IMR-90 (cell line): ENCODE data around the gene CCND1. TPM values are rescaled to one million over a fixed set of nuclear protein-coding genes. Genes with fewer than 3 reads are reported as not detected.

Source experiments
- ATAC-seq: fragments of 200-7000 bp; cut with Tn5 transposase; 2 replicates; pipeline ENCODE4 v1.9.1; 2020; ENCODE audit warnings: low read depth, mild to moderate bottlenecking, moderate library complexity
- BruUV-seq: library from RNA; stranded (reverse); fragments of 400-500 nt; replicated peaks from 2 replicates; lab custom pipeline; 2021; lab: Mats Ljungman, UMichigan
- CTCF ChIA-PET: fragments of 300-600 bp; formaldehyde crosslinking; extraction: SDS; loops from one replicate; lab custom pipeline; 2021; ENCODE audit warnings: antibody characterized with exemption; lab: Yijun Ruan, JAX
- POLR2A ChIA-PET: fragments of 300-600 bp; sonication (Branson Sonifier 250); formaldehyde crosslinking; loops from one replicate; lab custom pipeline; 2022; ENCODE audit warnings: antibody characterized with exemption; ENCODE audit not compliant: unreplicated experiment; lab: Charles Lee
- DNase-seq: peaks from one replicate; pipeline ENCODE4 v3.0.0; 2013
- H2AFZ ChIP-seq: replicated peaks from 2 replicates; pipeline ENCODE3; 2013; ENCODE audit warnings: low read length, mild to moderate bottlenecking; ENCODE audit not compliant: poor library complexity
- H2AK5ac ChIP-seq: 2 replicates; pipeline ENCODE4 v1.6.1; 2013; ENCODE audit warnings: low read depth, low read length, inconsistent platforms
- H2AK9ac ChIP-seq: replicated peaks from 2 replicates; pipeline ENCODE3; 2013; ENCODE audit warnings: mild to moderate bottlenecking, low read depth, low read length, moderate library complexity; ENCODE audit not compliant: poor library complexity
- H2BK120ac ChIP-seq: 2 replicates; pipeline ENCODE4 v1.6.1; 2013; ENCODE audit warnings: low read depth, low read length, inconsistent platforms
- H2BK15ac ChIP-seq: 3 replicates; pipeline ENCODE4 v1.6.1; 2013; ENCODE audit warnings: low read depth, low read length, inconsistent platforms
- H2BK20ac ChIP-seq: 2 replicates; pipeline ENCODE4 v1.6.1; 2013; ENCODE audit warnings: low read depth, mild to moderate bottlenecking, inconsistent platforms, low read length, moderate library complexity
- H2BK5ac ChIP-seq: 2 replicates; pipeline ENCODE4 v1.6.1; 2013; ENCODE audit warnings: mild to moderate bottlenecking, low read depth, low read length, inconsistent platforms; ENCODE audit not compliant: poor library complexity, severe bottlenecking
- H3K14ac ChIP-seq: replicated peaks from 2 replicates; pipeline ENCODE4 v1.6.1; 2013; ENCODE audit warnings: low read depth, low read length, inconsistent platforms
- H3K18ac ChIP-seq: 2 replicates; pipeline ENCODE4 v1.6.1; 2013; ENCODE audit warnings: low read depth, low read length, control low read depth
- H3K23ac ChIP-seq: 2 replicates; pipeline ENCODE4 v1.6.1; 2013; ENCODE audit warnings: low read depth, low read length, inconsistent platforms
- H3K27ac ChIP-seq: 2 replicates; pipeline ENCODE4 v1.5.1; 2013; ENCODE audit warnings: mild to moderate bottlenecking, control low read depth, low read length; ENCODE audit not compliant: insufficient read depth
- H3K27me3 ChIP-seq: 2 replicates; pipeline ENCODE4 v1.6.1; 2013; ENCODE audit warnings: low read length; ENCODE audit not compliant: control insufficient read depth, insufficient read depth
- H3K36me3 ChIP-seq: 2 replicates; pipeline ENCODE4 v1.6.1; 2013; ENCODE audit warnings: low read length, mixed read lengths; ENCODE audit not compliant: control insufficient read depth, insufficient read depth
- H3K4ac ChIP-seq: 2 replicates; pipeline ENCODE4 v1.6.1; 2013; ENCODE audit warnings: low read depth, low read length, inconsistent platforms
- H3K4me1 ChIP-seq: 2 replicates; pipeline ENCODE4 v1.6.1; 2013; ENCODE audit warnings: low read length, mixed read lengths; ENCODE audit not compliant: control insufficient read depth, insufficient read depth
- H3K4me2 ChIP-seq: 2 replicates; pipeline ENCODE4 v1.6.1; 2013; ENCODE audit warnings: low read depth, mild to moderate bottlenecking, control low read depth, low read length, moderate library complexity
- H3K4me3 ChIP-seq: 2 replicates; pipeline ENCODE4 v1.5.1; 2013; ENCODE audit warnings: low read depth, mild to moderate bottlenecking, control low read depth, low read length, moderate library complexity; ENCODE audit not compliant: insufficient read depth
- H3K56ac ChIP-seq: 2 replicates; pipeline ENCODE4 v1.6.1; 2013; ENCODE audit warnings: low read length, inconsistent platforms; ENCODE audit not compliant: insufficient read depth; ENCODE audit errors: extremely low read depth
- H3K79me1 ChIP-seq, 2 experiments: 2 replicates each; pipeline ENCODE4 v1.6.1; 2013; ENCODE audit warnings: low read length in 2 of 2, inconsistent platforms in 1 of 2, low read depth in 1 of 2
- H3K9ac ChIP-seq: 2 replicates; pipeline ENCODE4 v1.6.1; 2013; ENCODE audit warnings: low read depth, low read length, control low read depth
- H3K9me1 ChIP-seq: 2 replicates; pipeline ENCODE4 v1.6.1; 2013; ENCODE audit warnings: low read length, inconsistent platforms; ENCODE audit not compliant: insufficient read depth
- H3K9me3 ChIP-seq: 2 replicates; pipeline ENCODE4 v1.6.1; 2013; ENCODE audit warnings: low read length; ENCODE audit not compliant: control insufficient read depth, insufficient read depth
- H4K20me1 ChIP-seq: 2 replicates; pipeline ENCODE4 v1.6.1; 2013; ENCODE audit warnings: low read length, inconsistent platforms; ENCODE audit not compliant: insufficient read depth
- H4K5ac ChIP-seq: 2 replicates; pipeline ENCODE4 v1.6.1; 2013; ENCODE audit warnings: mild to moderate bottlenecking, low read depth, low read length, control low read depth
- H4K8ac ChIP-seq, 2 experiments: 2 replicates each; pipeline ENCODE4 v1.6.1; 2013; ENCODE audit warnings: low read depth in 2 of 2, low read length in 2 of 2, control low read depth in 1 of 2, inconsistent platforms in 1 of 2
- H4K91ac ChIP-seq: 2 replicates; pipeline ENCODE4 v1.6.1; 2013; ENCODE audit warnings: low read depth, low read length, inconsistent platforms; ENCODE audit not compliant: insufficient read depth
- CEBPB ChIP-seq: IDR thresholded peaks from 2 replicates; pipeline ENCODE4 v1.6.1; 2012; ENCODE audit warnings: low read depth, low read length, improper control_type of control experiment
- CHD1 ChIP-seq: IDR thresholded peaks from 2 replicates; pipeline ENCODE4 v1.6.1; 2012; ENCODE audit warnings: low read depth, low read length, improper control_type of control experiment
- CTCF ChIP-seq: conservative IDR thresholded peaks from 2 replicates; pipeline ENCODE4 v1.5.1; 2012; ENCODE audit warnings: mild to moderate bottlenecking, low read depth, low read length, improper control_type of control experiment
- ELK1 ChIP-seq: fragments of 150-350 bp; IDR thresholded peaks from 2 replicates; pipeline ENCODE4 v1.6.1; 2016; ENCODE audit warnings: low read depth, mild to moderate bottlenecking, low read length, moderate library complexity, borderline replicate concordance
- FOS ChIP-seq: fragments of 150-350 bp; IDR thresholded peaks from 2 replicates; pipeline ENCODE4 v1.6.1; 2016; ENCODE audit warnings: low read depth, low read length
- MAFK ChIP-seq: IDR thresholded peaks from 2 replicates; pipeline ENCODE4 v1.6.1; 2012; ENCODE audit warnings: low read depth, low read length, improper control_type of control experiment
- MAZ ChIP-seq: IDR thresholded peaks from 2 replicates; pipeline ENCODE4 v1.6.1; 2012; ENCODE audit warnings: low read depth, mild to moderate bottlenecking, low read length, improper control_type of control experiment, moderate library complexity, borderline replicate concordance
- MXI1 ChIP-seq: IDR thresholded peaks from 2 replicates; pipeline ENCODE4 v1.6.1; 2012; ENCODE audit warnings: low read depth, mild to moderate bottlenecking, low read length, moderate library complexity, borderline replicate concordance
- NFE2L2 ChIP-seq: fragments of 150-350 bp; IDR thresholded peaks from 2 replicates; pipeline ENCODE4 v1.6.1; 2016; ENCODE audit warnings: low read depth, mild to moderate bottlenecking, low read length
- POLR2A ChIP-seq: IDR thresholded peaks from 2 replicates; pipeline ENCODE4 v1.6.1; 2012; ENCODE audit warnings: mild to moderate bottlenecking, low read depth, low read length
- RAD21 ChIP-seq: IDR thresholded peaks from 2 replicates; pipeline ENCODE4 v1.6.1; 2012; ENCODE audit warnings: low read length, improper control_type of control experiment
- RFX5 ChIP-seq: IDR thresholded peaks from 2 replicates; pipeline ENCODE4 v1.8.0; 2012; ENCODE audit warnings: low read depth, mild to moderate bottlenecking, low read length, moderate library complexity
- USF2 ChIP-seq: fragments of 150-350 bp; IDR thresholded peaks from 2 replicates; pipeline ENCODE4 v1.6.1; 2017; ENCODE audit warnings: mild to moderate bottlenecking, antibody characterized with exemption, low read length, low read depth
- WGBS, 2 experiments: methylation state at CpG; one replicate each; pipeline versions ENCODE4 v1.1.5 to v1.1.7; 2013; ENCODE audit warnings: missing lambda C conversion rate in 2 of 2; ENCODE audit not compliant: insufficient read length in 1 of 2; ENCODE audit errors: extremely low coverage in 2 of 2; 5-methylcytosine and 5-hydroxymethylcytosine counted together
- dilution Hi-C: fragments of 300-500 bp; cut with HindIII; formaldehyde crosslinking; loops from one replicate; pipeline ENCODE4 v1.14.3; 2018; ENCODE audit warnings: low sequenced_read_pairs; ENCODE audit not compliant: unreplicated experiment
- in situ Hi-C: fragments of 300-500 bp; cut with MboI; formaldehyde crosslinking; loops from 3 replicates; pipeline ENCODE4 v1.14.3; 2019; ENCODE audit warnings: low sequenced_read_pairs, inconsistent platforms, mixed read lengths
- intact Hi-C: fragments of 100-400 bp; cut with micrococcal nuclease; formaldehyde crosslinking; loops from 2 replicates; pipeline ENCODE4 v1.10.0; 2022
- polyA plus RNA-seq, 3 experiments: library from polyadenylated mRNA; depleted of rRNA; stranded (reverse); fragments of >200 nt; gene quantifications; 2 replicates each; pipeline ENCODE4 v1.2.3, GENCODE V29; 2012; ENCODE audit warnings: low replicate concordance in 1 of 3
- total RNA-seq: library from RNA; depleted of rRNA; stranded (reverse); fragments of >200 nt; gene quantifications from 2 replicates; pipeline ENCODE4 v1.2.3, GENCODE V29; 2012

The CCND1 gene
- total and polyA plus RNA-seq, 2 of the 4 experiments (the other 2 are of a cell fraction): 481 to 748 TPM

GRCh38 chr11:69632900-69633299 is 8.1 kb upstream of the CCND1 start:
- H2AK9ac ChIP-seq: no peak overlapping the region
- H3K4me2 ChIP-seq: no peak overlapping the region
- no peak overlapping the region for H3K9ac ChIP-seq
- H2BK120ac ChIP-seq: no peak overlapping the region
- H3K79me1 ChIP-seq: peaks cover 0 to 17% of the 10 kb centered on the region in 2 experiments; a peak in 2 of 4 replicates
- no peak overlapping the region for H2BK5ac ChIP-seq
- no peak overlapping the region for H4K91ac ChIP-seq
- peaks cover 10% of the 10 kb centered on the region for H3K9me3 ChIP-seq
- H3K27ac ChIP-seq: no peak overlapping the region
- CTCF ChIA-PET: no interaction called here
- no peak overlapping the region for H2BK15ac ChIP-seq
- H2AFZ ChIP-seq: no peak overlapping the region
- no peak overlapping the region for H3K14ac ChIP-seq
- no peak overlapping the region for H3K23ac ChIP-seq
- no peaks in the 10 kb centered on the region for H4K20me1 ChIP-seq
- H3K56ac ChIP-seq: no peak overlapping the region
- DNase-seq: no peak
- no peak overlapping the region for H4K8ac ChIP-seq
- ATAC-seq: no peak
- H3K4ac ChIP-seq: no peak overlapping the region
- POLR2A ChIA-PET: no interaction called here
- intact Hi-C loops (no loop called here), dilution Hi-C loops (no loop called here), in situ Hi-C loops (loop anchor here (10.0 kb wide), 1 partner anchor 188 kb away; no protein-coding TSS in a partner anchor)
- H3K4me1 ChIP-seq: peaks cover 5% of the 10 kb centered on the region
- H2AK5ac ChIP-seq: peak overlapping the region; percentile 46; the same call in 1 of the 2 replicates
- TF ChIP-seq CTCF (no peak), ELK1 (no peak), POLR2A (no peak), RAD21 (no peak), USF2 (no peak), MXI1 (no peak), RFX5 (no peak), MAFK (no peak), MAZ (no peak), CHD1 (no peak), NFE2L2 (no peak), FOS (no peak), CEBPB (no peak)
- no peak overlapping the region for H2BK20ac ChIP-seq
- 100% methylated on average over 1 of the region's 4 CpGs; no CpG with 5 or more reads in 1 of the 2 experiments for WGBS, 2 experiments
- H3K36me3 ChIP-seq: no peaks in the 10 kb centered on the region
- H3K4me3 ChIP-seq: no peak overlapping the region
- no peaks in the 10 kb centered on the region for H3K27me3 ChIP-seq
- H3K18ac ChIP-seq: no peak overlapping the region
- no peak overlapping the region for H4K5ac ChIP-seq
- BruUV-seq: no TSS peak
- H3K9me1 ChIP-seq: peaks cover 9% of the 10 kb centered on the region
